Endothelial cell of coronary artery (primary cell): Measurements from ENCODE around the gene CBLL1. TPM values are rescaled to one million over a fixed set of nuclear protein-coding genes. Genes with fewer than 3 reads are reported as not detected.

Source experiments
- total RNA-seq: library from RNA; depleted of rRNA; stranded (reverse); fragments of >200 nt; gene quantifications from 2 replicates; pipeline ENCODE4 v1.2.3, GENCODE V29; 2014

CBLL1 gene
- 13.1 and 14.1 TPM in 2 replicates for total RNA-seq

GRCh38 chr7:107743567-107744344 is at the start of gene CBLL1:
TSS of gene CBLL1 (plus strand) at chr7:107744142. CDS start at chr7:107744164, 22 bp downstream.

DNA sequence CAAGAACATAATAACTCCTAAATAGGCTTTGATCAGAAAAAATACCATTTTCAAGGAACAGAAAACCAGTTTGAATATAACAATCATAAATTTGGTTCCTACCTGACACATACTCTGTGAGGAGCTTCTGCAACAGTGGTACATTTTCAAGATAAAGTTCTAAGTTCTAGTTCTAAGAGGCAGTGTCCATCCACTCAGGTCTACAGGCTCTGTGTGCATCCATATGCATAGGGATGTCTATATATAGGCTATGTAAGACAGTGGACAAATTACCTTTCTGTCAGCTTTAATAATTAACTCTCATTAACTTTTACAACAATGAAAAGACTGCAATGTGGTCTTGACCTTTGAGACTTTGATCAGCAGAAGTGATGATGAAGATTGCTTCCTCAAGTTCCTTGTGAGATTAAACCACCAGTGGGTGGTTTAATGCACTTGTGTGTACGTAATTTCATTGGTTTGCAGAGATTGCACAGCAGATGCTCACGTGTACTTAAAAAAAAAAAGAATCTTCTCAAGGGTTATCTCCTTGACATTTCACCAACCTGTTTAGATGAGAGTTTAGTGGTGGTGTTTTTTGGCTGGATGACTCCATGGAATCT is 59.2 kb downstream of the CBLL1 start, which contains the start of gene SLC26A3:
Gene SLC26A3, minus strand, starts transcription at position 215 of the 602 bp plus-strand sequence. CDS start 8,714 bp downstream, outside the sequence.

Other genes with a start within 250 kb of the CBLL1 start
- 31.6 and 45.0 TPM in 2 replicates for gene COG5, start 180.2 kb upstream of the CBLL1 start, total RNA-seq
- 6.7 and 6.8 TPM in 2 replicates for gene DUS4L, start 180.2 kb upstream of the CBLL1 start, total RNA-seq
- 92.2 and 108 TPM in 2 replicates for gene BCAP29, start 163.9 kb upstream of the CBLL1 start, total RNA-seq
- 0.75 and 0.99 TPM in 2 replicates for gene SLC26A4, start 83.3 kb upstream of the CBLL1 start, total RNA-seq
- gene SLC26A3, start 59.1 kb downstream of the CBLL1 start, total RNA-seq = not detected in 2 replicates
- 57.8 and 63.3 TPM in 2 replicates for gene DLD, start 147.0 kb downstream of the CBLL1 start, total RNA-seq